ENCODE measurements around the gene CENPP.

Gene CENPP

DNA sequence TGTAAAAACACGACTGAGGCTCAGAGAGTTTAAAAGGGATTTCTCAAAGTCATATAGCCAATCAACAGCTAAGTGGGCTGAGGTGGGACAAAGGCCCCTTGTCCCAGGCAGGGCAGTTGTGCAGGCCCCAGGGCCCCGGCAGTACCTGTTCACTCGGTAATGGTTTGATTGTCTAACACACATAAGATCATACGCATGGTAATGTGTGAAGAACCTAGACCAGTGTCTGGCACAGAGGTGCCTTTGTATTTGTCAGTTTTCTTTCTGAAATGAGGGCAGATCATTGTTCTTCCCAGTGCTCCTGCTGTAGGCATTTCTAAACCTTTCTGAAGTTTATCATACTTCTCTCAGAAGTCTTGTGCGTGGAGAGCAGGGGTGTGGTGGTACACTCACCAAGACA is 277.3 kb downstream of the CENPP start:
- DNase-seq, result no peak

DNA sequence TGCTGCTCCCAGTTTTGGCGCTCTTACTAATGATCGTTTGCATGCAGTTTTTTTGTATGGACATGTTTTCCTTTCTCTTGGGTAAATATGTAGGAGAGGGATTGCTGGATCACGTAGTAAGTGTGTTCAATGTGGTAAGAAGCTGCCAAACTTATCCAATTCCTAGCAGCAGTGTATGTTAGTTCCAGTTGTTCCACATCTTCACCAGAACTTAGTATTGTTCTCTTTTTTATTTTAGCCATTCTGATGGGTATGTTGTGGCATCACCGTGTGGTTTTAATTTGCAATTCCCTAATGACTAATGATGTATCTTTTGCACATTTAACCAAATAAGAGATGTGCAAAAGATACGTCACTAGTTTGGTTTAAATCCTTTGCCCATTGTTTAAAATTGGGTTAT is 278.2 kb downstream of the CENPP start:
- no peak for DNase-seq

GRCh38 chr9:92605224-92605623 is 279.5 kb downstream of the CENPP start:
- DNase-seq, result no peak

GRCh38 chr9:92607088-92607487 is 281.3 kb downstream of the CENPP start:
- no peak for DNase-seq

- DNase-seq, result no peak
Observed at GRCh38 chr9:92607773-92608172, 282.0 kb downstream of the CENPP start.

DNA sequence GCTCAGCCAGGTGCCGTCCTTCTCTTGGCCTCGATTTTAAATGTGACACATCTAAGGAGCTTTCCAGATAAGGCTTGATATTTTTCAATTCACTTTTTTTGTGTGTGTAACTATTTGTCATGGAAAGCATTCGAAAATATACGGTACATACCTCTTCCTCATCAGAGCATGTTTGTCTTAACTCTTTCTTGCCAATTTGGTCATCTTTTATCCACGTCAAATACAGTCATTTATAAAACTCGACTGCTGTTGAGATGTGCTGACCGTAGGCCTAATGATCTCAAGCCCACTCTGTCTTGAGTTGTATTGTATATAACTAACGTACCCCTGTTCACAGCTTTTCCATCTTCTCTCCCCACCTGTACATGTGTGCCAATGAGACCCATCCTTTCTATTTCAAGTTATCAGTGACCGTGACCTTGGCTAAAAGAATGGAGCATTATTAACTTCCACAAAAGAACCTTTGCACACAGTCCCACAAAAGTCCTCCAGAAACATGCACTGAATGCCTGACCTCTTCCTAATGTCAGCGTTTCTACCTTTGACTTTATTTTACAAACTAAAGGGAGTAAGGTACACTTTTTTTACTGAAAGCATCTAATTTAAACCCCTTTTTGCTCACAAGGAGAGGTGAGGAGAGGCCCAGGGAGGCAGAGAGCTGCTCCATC is 282.6 kb downstream of the CENPP start:
- DNase-seq, result no peak

GRCh38 chr9:92608909-92609445 is 283.2 kb downstream of the CENPP start:
- DNase-seq, result no peak

GRCh38 chr9:92610470-92611420 is 285.0 kb downstream of the CENPP start:
- DNase-seq, result no peak

GRCh38 chr9:92611621-92612285 is 286.0 kb downstream of the CENPP start:
- DNase-seq, result no peak

DNA sequence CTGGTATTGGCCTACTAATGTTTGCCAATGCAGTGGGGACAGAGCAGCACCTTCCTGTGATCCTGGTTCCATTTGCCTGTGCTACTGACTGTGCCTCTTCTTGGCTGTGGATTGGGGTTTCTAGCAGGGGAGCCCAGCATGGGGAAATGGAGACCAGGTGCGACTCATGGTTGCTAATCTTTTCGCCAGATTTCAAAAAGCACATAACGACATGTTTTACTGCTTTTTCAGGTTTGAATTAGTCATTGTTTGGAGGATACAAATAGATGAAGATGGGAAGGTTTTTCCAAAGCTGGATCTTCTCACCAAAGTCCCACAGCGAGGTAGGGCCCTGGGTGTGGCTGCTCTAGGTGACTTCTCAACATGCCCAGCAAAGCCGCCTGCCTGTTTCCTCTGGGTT is 286.5 kb downstream of the CENPP start:
- DNase-seq, result no peak

DNA sequence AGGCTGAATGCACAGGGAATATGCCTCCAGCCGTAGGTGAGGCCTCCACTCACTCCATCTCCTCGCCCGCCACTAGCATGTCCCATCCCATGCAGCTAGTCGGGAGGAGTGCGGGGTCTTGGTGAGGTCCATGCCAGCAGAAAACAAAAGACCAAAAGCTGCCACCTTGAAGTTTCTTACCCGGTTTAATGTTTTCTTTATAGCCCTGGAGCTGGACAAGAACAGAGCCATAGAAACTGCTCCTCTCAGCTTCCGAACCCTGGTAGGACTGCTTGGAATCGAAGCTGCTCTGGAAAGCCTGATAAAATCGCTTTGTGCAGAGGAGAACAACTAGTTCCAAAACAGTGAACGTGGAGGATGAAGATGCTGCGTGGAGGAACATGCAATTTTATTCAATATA is 287.1 kb downstream of the CENPP start:
- DNase-seq, result no peak

DNA sequence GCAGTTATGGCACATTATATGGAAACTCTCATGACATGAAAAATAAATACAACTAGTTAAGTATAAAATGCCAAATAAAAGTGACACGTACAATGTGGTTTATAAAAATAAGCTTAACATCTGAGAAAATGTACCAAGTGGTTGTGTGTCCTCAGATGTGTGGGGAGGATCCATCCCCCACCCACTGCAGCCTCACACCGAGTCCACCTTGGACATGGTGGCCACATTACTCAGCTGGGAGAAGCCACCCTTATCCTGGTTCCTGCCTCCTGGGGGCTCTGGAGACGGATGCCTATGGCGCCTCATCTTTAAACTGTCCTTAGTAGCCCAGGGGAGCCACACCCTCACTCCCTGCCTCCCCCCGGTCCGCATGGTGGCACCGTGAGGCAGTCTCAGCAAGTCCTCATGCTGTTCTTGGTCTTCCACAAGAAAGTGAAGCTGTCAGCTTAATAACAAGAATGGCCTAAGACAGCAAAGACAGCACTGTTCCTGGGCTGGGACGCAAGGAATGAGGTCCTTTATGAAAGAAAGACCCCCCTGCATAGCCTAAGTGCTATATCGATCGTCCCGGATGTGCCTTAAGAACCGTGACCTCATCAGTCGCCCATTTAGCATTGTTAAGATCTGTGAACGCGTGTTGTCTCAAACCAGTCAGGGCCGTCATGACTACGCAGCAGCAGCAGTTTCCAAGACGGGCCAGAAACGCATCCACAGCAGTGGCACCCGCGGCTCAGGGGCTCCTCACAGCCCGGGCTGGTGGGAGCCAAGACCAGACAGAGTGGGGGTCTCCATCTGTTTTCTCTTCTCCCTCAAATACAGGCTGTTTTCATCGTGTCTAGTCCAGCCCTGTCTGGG is 287.7 kb downstream of the CENPP start:
- DNase-seq, result no peak

GRCh38 chr9:92614123-92614510 is 288.4 kb downstream of the CENPP start:
- DNase-seq, result no peak

DNA sequence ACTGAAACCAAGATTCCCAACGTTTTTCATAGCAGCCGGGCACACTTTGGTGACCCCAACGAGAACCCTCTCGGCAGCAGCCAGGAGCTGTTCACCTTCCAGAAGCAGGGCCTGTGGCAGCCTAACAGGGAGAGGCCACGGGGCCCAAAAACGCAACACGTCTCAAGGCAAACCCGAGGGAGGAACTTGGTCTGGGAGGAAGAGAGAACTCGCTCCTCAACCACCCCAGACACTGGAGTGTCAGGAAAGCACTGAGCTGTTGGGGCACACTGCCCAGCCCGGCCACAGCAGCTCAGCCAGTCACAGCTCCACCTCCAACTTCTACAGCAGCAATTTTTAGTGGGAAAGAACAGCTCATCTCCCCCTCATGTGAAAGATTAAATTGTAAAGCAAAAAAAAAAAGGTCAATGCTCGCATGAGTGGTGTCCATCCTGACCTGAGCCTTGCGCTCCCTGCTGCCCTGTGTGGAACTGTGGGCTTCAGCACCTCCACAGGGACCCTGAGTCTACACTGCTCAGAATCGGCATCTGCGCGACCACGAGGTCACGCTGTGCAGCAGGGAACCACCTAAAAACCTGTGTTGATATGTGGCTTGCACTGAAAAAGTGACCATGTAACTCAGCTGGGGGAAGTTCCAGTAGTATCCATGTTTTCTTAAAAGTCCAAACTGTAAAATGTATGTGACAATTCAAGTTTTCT is 289.2 kb downstream of the CENPP start:
- DNase-seq, result no peak

DNA sequence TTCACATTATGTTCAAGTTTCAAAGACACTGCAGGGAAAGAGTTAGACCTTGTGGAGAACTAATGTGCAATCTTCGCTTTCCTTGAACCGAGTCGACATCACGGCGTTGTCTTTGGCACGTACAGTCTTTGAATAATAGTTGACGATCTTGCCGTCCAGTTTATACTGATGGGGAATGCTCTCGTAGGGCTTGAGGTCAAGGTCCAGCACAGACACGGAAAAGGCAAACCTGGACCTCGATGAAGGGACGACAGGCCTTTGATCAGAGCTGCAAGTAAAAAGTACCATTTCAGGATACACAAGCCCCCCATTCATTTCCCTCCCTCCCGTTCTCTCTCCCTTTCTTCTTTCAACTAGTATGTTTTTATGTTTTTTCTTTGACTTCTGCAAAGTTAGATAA is 290.0 kb downstream of the CENPP start:
- no peak for DNase-seq

GRCh38 chr9:92616199-92616641 is 290.5 kb downstream of the CENPP start:
- DNase-seq, result no peak

DNA sequence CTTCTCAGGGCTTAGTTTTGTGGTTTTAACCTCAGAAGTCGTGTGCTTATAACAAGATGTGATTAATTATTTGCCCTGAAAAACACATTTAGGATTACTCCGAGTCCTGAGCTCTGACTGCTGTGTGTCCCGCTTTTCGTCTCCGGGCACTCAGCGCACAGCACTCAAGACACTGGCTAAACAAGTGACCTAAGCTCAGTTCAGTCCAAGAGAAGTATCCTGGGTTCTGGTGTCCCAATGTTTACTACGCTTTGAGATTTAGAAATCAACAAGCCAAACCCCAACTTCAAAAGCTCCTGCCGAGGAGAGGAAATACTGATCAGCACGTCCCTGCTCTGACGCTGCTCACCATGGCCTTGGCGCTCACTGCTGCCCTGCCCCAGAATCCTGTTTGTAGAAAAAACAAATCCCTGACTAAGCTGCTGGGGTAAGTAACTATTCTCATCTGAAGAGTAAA is 290.9 kb downstream of the CENPP start:
- no peak for DNase-seq

DNA sequence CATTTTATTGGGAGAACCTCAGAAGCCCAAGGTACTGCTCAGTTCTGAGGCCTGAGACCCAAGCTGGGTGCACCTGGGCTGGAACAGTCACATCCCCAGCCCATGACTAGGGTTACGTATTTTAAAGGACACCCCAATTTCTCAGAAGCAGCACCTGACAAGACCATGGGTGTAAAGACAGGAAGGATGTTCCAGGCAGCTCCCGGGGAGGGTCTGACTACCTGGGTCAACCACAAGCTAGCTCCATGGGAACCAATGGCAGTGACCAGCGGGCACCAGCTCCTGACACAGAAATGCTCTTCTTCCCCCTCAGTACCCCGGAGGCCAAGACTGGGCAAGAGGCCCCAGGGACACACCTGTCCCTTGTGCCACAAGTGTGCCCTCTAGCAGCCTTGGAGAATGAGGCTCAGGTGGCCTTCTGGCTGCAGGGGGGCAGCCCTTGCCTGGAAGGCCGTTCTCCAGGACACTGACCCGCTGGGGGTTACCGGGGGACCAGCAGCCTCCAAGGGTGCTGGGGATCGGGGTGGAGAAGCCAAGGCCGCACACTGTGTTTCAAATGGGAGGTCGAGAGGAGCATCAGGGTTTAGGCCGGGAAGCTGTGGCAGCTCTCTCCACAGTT is 291.6 kb downstream of the CENPP start:
- DNase-seq, result no peak

- DNase-seq, result no peak
Observed at GRCh38 chr9:92617951-92618510, 292.3 kb downstream of the CENPP start.

GRCh38 chr9:92618633-92619225 is 293.0 kb downstream of the CENPP start:
- no peak for DNase-seq

All from NK-92 treated with Interleukin-12 subunit alpha and Interleukin-12 subunit beta, amount 100 ng/mL, for 24 hours (cell line).